NCI-H345 treated with DMSO at 0.1 percent for 48 hours (cell line): ENCODE data around the gene GBGT1.
"Not testable (repeated sequence)": the region's sequence is repeated elsewhere in the genome, so short reads cannot be mapped to it uniquely, and the experiment has no call there.

ENCODE experiments used
- DNase-seq: peaks from one replicate; lab custom pipeline; 2025; ENCODE audit not compliant: unreplicated experiment; lab: John Stamatoyannopoulos, UW

GBGT1 gene

GRCh38 chr9:133163504-133164172, at the start of gene GBGT1:
TSS of gene GBGT1 (minus strand) at chr9:133163914. CDS start at chr9:133162412, 1,502 bp downstream.
- peak; percentile 6 for DNase-seq

GRCh38 chr9:133210609-133211008, 46.9 kb upstream of the GBGT1 start:
- DNase-seq, result no peak

- no peak for DNase-seq
Measured at GRCh38 chr9:133210202-133210532, 46.5 kb upstream of the GBGT1 start.

GRCh38 chr9:133209327-133210201, 45.9 kb upstream of the GBGT1 start:
- DNase-seq, result not testable (repeated sequence)

- DNase-seq, result not testable (repeated sequence)
Measured at GRCh38 chr9:133208880-133209300, 45.2 kb upstream of the GBGT1 start, which contains the start of gene OBP2B. TSS of gene OBP2B (minus strand) at chr9:133209250. CDS start at chr9:133209199, 51 bp downstream.

- DNase-seq, result not testable (repeated sequence)
Measured at GRCh38 chr9:133208171-133208879, 44.6 kb upstream of the GBGT1 start.

- no peak for DNase-seq
Measured at GRCh38 chr9:133207540-133208170, 43.9 kb upstream of the GBGT1 start.

GRCh38 chr9:133207021-133207531, 43.4 kb upstream of the GBGT1 start:
- no peak for DNase-seq

GRCh38 chr9:133205996-133206931, 42.5 kb upstream of the GBGT1 start:
- no peak for DNase-seq

GRCh38 chr9:133205481-133205887, 41.8 kb upstream of the GBGT1 start:
- not testable (repeated sequence) for DNase-seq

GRCh38 chr9:133204993-133205336, 41.3 kb upstream of the GBGT1 start:
- no peak for DNase-seq

- DNase-seq, result no peak
Measured at GRCh38 chr9:133204335-133204992, 40.8 kb upstream of the GBGT1 start.

GRCh38 chr9:133203506-133204075, 39.9 kb upstream of the GBGT1 start:
- no peak for DNase-seq

- DNase-seq, result no peak
Measured at GRCh38 chr9:133202688-133203453, 39.2 kb upstream of the GBGT1 start.

- no peak for DNase-seq
Measured at GRCh38 chr9:133202145-133202513, 38.4 kb upstream of the GBGT1 start.

- DNase-seq, result no peak
Measured at GRCh38 chr9:133201424-133202144, 37.9 kb upstream of the GBGT1 start.

GRCh38 chr9:133200631-133201030, 36.9 kb upstream of the GBGT1 start:
- DNase-seq, result no peak
